HT1080 (cell line): ENCODE measurements around the gene LRG1. TPM values are rescaled to one million over a fixed set of nuclear protein-coding genes. Genes with fewer than 3 reads are reported as not detected.
"Not testable (repeated sequence)": the region's sequence is repeated elsewhere in the genome, so short reads cannot be mapped to it uniquely, and the experiment has no call there.

Experiments used
- DNase-seq: peaks from one replicate; pipeline ENCODE4 v3.0.0-alpha.2; 2015; ENCODE audit warnings: low read depth
- total RNA-seq: library from RNA; depleted of rRNA; stranded (reverse); fragments of >200 nt; shearing (Covaris generic); gene quantifications from 2 replicates; pipeline ENCODE4 v1.2.3, GENCODE V29; 2014

Gene LRG1
- total RNA-seq, 1 experiment from 2014 or later: not detected

DNA sequence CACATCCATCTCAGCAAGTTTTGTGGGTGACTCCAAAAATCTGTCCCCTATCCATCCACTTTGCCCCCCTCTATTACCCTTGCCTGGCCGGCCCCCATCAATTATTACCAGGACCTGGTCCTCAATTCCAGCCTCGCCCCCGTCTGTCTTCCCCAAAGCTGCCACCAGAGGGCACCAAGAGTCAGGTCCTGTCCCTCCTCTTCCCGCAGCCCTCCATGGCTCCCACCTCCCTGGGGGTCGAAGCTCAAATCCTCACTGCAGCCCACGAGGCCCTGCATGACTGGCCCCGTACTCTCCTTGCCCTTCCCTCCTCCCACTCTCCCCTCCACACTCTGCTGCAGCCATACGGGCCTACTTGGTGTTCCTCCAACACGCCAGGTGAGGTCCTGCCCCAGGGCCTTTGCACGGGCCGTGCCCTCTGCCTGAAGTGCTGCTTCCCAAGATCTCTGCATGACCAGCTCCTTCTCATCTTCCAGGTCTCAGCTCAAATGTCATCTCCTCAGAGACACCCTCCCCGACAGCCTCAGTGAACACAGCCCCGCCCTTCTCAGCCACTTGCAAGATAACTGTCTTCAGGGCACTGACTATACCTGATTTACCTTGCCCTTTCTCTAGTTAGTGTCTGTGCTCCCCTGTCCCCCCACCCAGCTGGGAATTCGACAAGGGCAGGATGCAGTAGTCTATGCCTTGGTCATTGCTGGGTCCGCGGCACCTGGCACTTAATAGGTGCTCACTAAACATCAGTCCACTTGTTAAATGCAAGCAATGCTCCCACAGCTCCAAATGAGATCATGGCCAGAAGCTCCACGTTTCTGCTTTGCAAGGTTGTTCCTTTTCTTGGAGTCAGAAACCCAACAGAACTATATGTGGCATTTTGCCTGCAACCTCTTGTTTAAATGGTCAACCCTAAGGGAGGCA lies 36.4 kb upstream of the LRG1 start:
- DNase-seq: peak; percentile 58

DNA sequence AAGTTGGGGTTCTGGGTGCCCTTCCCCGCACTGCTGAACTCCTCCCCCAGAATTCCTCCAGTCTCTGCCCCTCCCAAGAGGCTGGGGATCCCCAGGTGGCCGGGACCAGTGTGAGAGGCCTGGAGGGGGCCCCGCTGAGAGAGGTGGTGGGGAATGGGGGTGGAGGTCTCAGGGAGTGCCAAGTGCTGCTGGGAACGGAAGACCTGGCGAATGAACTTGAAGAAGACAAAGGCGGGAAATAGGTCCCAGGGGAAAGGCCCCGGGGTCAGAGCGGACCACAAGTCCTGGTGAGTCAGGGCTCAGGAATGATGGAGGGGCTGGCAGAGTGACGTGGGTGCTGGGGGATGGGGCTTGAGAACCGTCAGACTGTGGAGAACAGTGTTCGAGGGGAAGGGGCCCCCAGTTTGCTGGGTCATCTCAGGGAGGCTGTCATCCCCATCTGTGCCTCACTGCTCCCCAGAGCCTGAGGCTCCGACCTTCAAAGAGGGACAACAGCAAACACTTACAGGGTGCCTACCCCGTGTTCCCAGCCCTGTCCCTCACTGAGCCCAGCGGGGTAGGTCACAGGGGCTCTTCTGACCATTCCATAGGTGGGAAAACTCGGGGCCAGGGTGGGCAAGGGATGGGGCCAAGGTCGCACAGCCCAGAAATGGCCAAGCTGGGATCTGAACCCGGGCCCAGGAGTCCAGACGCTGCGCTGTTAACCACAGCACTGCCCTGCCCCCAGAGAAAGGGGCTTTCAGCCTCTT lies 35.6 kb upstream of the LRG1 start:
- DNase-seq: peak; percentile 87

DNA sequence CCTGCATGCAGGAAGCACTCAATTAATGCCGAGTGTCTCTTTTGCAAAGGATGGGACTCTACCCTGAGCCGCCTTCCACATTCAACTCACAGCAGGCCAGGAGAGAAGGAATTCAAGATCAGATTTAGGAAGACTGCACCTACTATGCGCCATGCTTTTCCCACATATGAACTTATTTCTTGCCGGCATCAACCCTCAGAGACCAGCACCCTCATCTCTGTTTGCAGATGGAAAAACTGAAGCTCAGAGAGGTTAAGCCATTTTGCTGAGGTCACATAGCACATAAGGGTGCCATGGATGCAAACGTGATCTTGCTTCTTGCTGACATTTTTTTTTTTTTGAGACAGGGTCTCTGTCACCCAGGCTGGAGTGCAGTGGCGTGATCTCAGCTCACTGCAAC lies 33.8 kb upstream of the LRG1 start:
- no peak for DNase-seq

DNA sequence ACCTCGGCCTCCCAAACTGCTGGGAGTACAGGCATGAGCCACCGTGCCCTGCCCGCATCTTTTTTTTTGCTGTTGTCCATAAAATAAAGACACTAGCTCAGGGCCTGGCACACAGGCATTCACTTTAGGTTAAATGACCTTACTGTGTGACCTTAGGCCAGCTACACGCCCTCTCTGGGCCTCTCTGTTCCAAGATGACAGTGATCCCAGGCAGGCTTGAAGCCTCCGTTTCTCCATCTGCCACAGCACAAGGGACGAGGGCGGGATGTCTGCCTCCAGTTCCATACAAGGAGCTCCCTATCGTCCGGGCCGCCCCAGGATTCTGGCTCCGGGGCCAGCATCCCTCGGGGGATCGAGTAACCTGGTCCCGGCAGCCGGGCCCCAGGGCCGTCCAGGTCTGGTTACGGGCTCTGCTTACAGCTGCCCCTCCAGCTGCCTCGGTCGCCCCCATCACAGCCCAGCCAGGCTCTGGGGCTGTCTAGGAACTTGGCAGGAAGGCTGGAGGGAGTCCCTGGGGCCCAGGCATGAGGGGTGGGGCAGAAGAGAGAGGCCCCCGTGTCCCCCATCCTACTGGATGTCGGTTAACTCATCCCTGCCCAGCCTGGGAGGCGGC lies 31.6 kb upstream of the LRG1 start:
- no peak for DNase-seq

DNA sequence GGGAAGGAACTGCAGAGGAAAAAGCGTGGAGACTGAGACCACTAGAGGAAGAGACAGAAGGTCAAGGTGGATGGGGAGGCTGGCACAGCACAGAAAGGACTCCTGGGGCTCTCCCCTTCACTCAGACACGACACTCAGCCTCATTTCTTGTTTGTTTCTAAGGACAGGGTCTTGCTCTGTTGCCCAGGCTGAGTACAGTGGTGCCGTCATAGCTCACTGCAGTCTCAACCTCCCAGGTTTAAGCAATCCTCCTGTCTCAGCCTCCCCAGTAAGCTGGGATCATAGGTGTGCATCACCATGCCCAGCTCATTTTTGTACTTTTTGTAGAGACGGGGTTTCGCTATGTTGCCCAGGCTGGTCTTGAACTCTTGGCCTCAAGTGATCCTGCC lies 31.1 kb upstream of the LRG1 start:
- no peak for DNase-seq

DNA sequence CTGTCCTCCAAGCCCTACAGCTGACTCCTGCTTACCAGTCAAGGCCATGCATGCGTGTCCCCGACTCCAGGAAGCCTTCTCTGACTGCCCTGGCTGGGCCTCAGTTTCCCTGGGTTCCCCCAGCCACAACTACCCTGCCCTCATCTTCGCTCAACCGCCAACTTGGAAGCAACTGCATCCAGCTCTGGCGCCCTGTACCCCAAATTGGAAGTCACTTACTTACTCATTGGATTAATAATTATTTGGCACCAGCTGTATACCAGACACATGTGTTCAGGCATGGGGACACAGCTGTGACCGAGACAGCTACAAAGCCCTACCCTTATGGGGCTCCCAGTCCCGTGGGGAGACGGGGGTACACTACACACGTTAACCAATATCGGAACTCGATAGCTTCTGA lies 30.6 kb upstream of the LRG1 start:
- DNase-seq: no peak

DNA sequence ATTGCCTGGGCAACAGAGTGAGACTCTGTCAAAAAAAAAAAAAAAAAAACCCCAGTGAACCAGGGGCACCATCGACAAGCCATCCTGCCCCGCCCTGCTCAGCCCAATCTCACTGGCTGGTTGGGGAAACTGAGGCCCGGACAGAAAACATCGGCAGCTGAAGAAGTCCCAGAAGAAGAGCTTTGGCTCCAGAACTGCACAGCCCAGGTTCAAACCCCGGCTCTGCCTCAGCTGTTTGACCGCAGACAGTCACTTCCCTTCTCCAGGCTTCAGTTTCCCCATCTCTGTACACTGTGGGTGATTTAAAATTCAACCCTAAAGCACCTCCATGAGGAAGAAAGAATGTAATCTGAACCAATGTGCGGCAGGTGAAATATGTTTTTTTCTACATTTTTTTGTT lies 29.1 kb upstream of the LRG1 start:
- DNase-seq: no peak

DNA sequence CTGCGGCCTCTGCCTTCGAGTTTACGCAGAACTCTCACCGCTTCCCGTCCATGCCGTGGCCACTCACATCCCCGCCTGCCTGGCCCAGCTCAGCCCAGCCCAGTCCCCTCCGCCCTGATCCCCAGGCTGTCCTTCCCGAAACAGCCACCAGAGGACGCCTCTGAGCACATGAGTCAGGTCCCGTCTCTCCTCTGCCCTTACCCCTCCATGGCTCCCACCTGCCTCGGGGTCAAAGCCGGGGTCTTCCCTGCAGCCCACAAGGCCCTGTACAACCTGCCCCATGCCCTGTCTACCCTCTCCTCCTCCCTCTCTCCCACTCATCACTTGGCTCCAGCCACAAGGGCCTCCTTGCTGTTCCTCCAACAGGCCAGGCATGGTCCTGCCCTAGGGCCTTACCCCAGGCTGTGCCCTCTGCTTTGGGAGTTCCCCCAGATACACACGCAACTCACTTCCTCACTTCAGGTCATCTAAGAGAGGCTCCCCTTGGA lies 27.8 kb upstream of the LRG1 start:
- DNase-seq: peak; percentile 51

DNA sequence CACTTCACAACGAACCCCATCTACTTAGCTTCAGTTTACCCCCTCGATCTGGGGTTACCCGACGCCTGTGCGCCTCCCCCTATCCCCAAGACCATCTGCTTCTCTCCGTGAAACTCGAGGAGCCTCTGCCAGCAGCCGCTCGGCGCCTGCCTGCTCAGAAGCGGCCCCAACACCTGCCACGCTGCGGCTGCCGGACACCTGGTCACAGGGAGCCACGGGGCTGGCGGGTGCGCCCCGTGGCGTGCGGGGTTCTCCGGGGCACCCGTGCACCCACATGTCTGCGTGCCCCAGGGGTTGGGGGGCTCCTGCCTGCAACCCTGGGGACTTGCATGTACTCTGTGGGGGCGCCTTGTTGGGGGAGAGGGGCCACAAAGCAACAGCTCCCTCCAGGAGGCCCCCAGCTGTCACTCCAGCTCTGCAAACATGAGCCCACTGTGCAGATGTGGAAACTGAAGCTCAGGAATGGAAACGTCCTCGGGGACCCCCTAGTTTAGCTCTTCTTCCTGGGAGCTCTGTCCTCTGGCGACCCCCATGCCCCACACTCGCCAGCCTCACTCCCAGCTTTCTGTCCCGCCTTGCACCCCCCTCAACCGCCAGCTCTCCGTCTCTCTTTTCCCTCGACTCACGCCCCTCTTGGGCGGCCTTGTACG lies 26.7 kb upstream of the LRG1 start:
- no peak for DNase-seq

DNA sequence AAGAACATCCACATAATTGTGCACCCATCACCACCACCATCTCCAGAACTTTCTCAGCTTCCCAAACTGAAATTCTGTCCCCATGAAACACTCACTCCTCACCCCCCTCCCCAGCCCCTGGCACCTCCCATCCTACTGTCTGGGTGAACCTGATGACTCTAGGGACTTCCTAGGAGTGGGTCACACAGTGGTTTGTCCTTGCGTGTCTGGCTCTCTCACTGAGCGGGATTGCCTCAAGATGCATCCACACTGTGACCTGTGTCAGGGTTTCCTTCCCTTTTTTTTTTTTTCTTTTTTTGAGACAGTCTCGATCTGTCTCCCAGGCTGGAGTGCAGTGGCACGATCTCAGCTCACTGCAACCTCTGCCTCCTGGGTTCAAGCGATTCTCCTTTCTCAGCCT lies 23.7 kb upstream of the LRG1 start:
- DNase-seq: not testable (repeated sequence)

DNA sequence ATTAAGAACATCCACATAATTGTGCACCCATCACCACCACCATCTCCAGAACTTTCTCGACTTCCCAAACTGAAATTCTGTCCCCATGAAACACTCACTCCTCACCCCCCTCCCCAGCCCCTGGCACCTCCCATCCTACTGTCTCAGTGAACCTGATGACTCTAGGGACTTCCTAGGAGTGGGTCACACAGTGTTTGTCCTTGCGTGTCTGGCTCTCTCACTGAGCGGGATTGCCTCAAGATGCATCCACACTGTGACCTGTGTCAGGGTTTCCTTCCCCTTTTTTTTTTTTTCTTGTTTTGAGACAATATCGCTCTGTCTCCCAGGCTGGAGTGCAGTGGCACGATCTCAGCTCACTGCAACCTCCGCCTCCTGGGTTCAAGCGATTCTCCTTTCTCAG lies 22.2 kb upstream of the LRG1 start:
- DNase-seq: not testable (repeated sequence)

DNA sequence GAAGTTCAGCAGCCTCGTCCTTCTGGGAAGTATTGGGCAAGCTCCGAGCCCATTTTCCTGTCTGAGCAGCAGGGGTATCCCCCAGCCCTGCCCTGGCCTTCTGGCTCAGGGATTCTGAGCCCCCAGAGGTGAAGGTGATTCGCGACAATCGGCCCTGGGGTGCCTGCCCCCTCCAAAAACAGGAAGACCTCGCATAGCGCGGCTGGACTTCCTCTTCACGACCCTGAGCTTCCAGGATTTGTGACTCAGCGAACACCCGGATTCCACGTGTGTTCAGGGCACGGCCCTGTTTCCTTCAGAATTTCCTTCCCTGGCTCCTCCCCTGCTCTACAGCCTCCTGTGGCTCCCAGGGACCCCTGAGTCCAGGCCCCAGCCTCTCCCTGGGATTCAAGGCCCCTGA lies 19.7 kb upstream of the LRG1 start, which contains the start of gene SEMA6B:
TSS of gene SEMA6B (minus strand) at position 116 of the 400 bp plus-strand sequence. CDS start 1,227 bp downstream, outside the sequence.
- no peak for DNase-seq

DNA sequence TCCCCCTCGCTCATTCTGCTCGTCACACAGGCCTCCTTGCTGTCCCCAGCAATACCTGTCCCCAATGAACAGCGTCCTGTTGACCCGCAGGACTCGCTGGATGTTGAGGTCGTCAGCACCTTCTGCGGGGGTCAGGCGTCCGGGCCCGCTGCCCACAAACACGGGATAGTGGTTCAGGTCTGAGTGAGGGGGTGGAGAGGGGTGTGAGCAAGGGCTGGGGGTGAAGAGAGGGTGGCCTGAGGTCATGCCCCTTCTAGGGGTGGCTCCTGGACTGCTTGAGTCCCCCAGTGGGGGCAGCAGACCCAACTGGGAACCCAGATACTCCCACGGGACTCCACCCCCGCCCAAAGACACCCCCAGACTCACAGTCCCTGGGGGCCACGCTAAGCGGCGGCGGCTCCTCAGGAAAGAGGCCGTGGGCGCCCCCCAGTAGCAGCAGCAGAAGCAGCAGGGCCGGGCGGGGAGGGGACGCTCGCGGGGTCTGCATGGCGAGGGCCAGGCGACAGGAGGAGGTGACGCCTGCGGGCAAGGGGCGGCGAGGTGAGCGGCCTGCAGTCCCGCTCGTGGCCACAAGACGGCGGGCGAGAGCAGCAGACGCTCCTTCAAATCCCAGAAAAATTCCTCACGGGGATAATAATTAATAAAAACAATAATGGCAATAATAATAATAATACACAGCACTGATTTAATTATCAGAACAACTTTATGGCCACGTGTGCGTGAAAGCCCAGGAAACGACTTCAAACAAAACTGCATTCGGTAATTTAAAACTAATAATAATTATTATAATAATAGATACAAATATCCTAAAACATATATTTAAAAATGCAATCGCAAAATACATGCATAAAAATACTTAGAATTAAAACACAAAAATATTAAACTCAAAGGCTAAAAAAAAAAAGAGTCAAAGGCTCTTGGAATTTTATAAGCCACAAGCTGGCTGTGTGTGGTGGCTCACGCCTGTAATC lies 18.4 kb upstream of the LRG1 start:
- DNase-seq: no peak

DNA sequence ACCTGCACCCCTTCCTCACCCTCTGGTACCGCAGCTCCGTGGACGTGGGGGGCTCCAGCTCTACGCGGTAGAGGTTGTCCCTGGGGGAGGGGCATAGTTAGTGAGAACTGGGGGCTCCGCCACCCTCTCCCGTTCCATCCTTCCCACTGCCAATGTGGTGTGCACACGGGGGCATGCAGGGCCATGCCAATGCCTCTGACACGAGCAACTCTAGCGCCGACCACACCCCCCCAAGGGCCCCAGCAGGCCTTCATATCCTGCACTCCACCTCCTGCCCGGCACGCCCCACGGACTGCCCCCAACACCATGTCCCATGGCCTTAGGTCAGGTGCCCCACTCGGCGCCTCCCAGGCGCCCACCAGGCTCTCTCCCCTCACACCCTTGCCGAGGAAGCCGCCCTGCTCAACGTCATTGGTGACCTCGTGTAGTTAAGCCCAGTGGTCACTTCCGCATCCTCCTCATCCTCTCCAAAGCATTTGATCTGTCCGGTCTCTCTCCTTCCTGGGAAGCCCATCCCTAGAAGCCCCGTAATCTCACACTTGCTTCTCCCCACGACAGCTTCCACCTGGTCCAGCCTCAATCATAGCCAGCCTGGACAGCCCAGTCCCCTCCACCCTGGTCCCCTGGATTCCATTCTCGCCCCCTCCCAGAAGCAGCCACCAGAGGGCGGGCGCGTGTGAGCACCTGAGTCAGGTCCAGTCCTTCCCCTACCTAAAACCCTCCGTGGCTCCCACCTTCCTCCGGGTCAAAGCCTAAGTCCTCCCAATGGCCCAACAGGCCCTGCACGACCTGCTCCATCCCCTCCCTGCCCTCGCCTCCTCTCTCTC lies 17.5 kb upstream of the LRG1 start:
- no peak for DNase-seq

DNA sequence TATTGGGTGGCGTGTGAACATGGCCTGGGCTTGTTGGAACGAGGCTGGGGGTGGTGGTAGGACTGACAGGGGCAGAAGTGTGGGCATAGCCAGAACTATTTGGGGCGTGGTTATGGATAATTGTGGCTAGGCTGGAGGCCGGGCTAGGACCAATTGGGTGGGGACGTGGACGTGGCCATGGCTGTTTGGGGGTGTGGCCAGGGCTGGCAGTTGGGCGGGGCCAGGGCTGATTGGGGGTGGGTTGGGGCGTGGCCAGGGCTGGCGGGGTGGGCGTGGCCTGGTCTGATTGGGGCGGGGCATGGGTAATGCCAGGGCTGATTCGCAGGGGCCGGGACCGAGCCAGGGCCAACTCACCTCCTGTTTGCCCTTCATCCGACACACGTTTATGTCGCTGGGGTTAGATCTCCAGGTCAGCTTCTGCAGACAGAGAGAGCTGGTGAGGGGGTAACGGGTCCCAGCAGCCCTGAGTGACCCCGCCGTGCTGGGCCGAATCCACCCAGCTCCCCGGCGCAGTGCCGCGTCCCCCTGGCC lies 16.8 kb upstream of the LRG1 start:
- no peak for DNase-seq

DNA sequence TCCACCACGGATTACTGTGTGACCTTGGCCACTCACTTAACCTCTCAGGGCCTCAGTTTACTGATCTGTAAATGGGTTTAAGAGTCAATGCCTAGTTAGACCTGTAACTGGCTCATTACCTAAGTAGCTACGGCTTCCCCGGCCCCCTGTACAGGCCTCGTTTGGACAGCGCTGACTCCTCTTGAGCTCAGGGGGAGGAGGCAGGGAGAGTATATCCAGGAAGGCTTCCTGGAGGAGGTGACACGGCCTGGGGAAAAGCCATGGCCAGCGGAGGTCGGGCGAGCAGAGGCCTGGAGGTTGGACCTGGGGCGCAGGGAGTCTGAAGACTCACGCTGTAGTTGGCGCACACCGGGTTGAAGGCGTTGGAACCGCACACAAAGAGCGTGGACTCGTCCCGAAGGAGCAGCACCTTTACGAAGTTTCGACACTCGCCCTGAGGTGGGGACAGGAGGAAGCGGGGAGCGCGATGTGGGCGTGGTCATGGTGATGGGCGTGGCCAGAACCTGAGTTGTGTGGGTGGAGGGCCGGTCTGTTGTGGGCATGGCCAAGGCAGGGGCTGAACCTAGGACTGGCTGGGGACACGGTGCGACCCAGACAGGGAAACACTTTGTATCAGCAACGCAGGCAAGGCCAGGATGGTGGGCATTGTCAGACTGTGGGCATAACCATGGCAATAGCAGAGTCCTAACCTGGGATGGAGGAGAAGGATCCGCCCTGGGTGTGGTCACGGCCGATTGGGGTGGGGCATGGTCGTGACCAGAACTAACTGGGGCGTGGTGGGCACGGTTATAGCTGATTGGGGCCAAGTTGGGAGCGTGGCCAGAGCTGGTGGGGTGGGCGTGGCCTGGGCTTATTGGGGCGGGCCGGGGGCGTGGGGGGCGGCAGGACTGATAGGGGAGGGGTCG lies 16.1 kb upstream of the LRG1 start:
- DNase-seq: no peak

DNA sequence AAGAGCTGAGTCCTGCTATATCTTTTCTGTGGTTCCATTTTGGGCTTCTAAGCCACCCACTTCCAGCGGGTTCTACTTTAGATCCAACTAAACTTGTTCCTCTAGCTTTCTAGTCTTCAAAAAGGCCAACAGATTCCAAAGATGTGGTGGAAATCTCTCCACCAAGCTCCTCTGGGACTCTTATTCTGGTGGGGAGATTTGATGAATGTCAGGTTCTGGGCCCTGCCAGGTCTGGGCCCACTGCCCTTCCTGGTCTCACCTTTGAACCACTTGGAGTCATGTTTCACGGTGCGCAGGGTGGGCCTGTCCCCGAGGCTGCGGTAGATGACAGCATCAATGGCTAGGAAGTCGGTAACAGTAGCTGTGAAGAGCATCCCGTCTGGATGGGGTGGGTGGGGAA lies 14.9 kb upstream of the LRG1 start:
- no peak for DNase-seq

DNA sequence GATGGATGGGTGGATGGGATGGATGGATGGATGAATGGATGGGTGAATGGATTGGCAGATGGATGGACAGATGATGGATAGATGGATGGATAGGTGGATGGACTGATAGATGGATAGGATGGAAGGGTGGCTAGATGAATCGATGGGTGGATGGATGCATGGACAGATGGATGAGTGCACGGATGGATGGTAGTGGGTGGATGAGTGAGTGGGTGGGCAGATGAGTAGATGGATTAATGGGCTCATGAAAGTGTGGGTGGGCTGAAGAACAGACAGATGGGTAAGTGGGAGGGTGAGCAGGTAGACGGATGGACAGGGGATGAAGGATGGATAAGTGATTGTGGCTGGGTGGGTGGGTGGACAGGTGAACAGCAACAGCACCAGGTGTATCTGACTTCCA lies 13.9 kb upstream of the LRG1 start:
- no peak for DNase-seq
